Gastrocnemius medialis (tissue), 4 donors: ENCODE measurements around the gene AFP. TPM values are rescaled to one million over a fixed set of nuclear protein-coding genes. Genes with fewer than 3 reads are reported as not detected.

Experiments
- ATAC-seq, 2 donors: fragments of 150-250 bp; one replicate each; pipeline ENCODE4 v1.9.1; 2016
- DNase-seq, 2 donors: peaks; one replicate each; pipeline ENCODE4 v3.0.0-alpha.2; 2019
- H3K27ac ChIP-seq, 4 donors: fragments of 200-600 bp; sonication (generic); 1 replicate in 1 of 4; 2 replicates in 3 of 4; pipeline ENCODE4 v1.5.1; 2016 to 2018; ENCODE audit warnings: mild to moderate bottlenecking in 2 of 4, moderate library complexity in 1 of 4
- H3K27me3 ChIP-seq, 3 donors: fragments of 200-600 bp; sonication (generic) in 2 of 3; 1 replicate in 1 of 3; 2 replicates in 2 of 3; pipeline versions ENCODE4 v1.5.1 to v1.6.0; 2016 to 2019; ENCODE audit warnings: mild to moderate bottlenecking in 1 of 3, moderate library complexity in 1 of 3
- H3K36me3 ChIP-seq, 2 donors: fragments of 200-600 bp; sonication (generic) in 1 of 2; one replicate each; pipeline ENCODE4 v1.5.1; 2017 to 2018
- H3K4me1 ChIP-seq, 2 donors: fragments of 200-600 bp; sonication (generic) in 1 of 2; one replicate each; pipeline ENCODE4 v1.5.1; 2016 to 2017; ENCODE audit warnings: mild to moderate bottlenecking in 2 of 2
- H3K4me3 ChIP-seq, 4 donors: fragments of 200-600 bp; sonication (generic) in 3 of 4; 1 replicate in 1 of 4; 2 replicates in 3 of 4; pipeline ENCODE4 v1.5.1; 2016 to 2019; ENCODE audit warnings: mild to moderate bottlenecking in 2 of 4
- H3K9me3 ChIP-seq, 3 donors: fragments of 200-600 bp; sonication (generic) in 2 of 3; 1 replicate in 1 of 3; 2 replicates in 2 of 3; pipeline ENCODE4 v1.5.1; 2016 to 2019
- CTCF ChIP-seq, 5 experiments: fragments of 450-650 bp in 3 of 5; fragments of 200-600 bp in 2 of 5; sonication (generic) in 2 of 5; IDR thresholded peaks in 4 of 5; conservative IDR thresholded peaks in 1 of 5; 1 replicate in 4 of 5; 2 replicates in 1 of 5; pipeline ENCODE4 v1.5.1; 2016 to 2019; ENCODE audit warnings: antibody characterized with exemption in 5 of 5, mild to moderate bottlenecking in 3 of 5, moderate library complexity in 3 of 5
- POLR2A ChIP-seq, 2 donors: fragments of 450-650 bp; IDR thresholded peaks; one replicate each; pipeline ENCODE4 v1.6.1; 2017; ENCODE audit warnings: antibody characterized with exemption in 2 of 2, mild to moderate bottlenecking in 2 of 2, moderate library complexity in 2 of 2
- in situ Hi-C, 4 donors: fragments of 200-750 bp; cut with MboI; loops; one replicate each; pipeline versions ENCODE4 v1.15.0 to v1.8.0; 2017; ENCODE audit warnings: low sequenced_read_pairs in 4 of 4
- intact Hi-C: fragments of 100-400 bp; cut with DNase I; formaldehyde crosslinking; loops from one replicate; pipeline ENCODE4 v1.15.1; 2023; ENCODE audit warnings: low total_unique reads
- total RNA-seq, 4 donors: library from RNA; depleted of rRNA; stranded (reverse); fragments of >200 nt; gene quantifications; one replicate each; pipeline versions ENCODE4 v1.1.0 to v1.2.3, GENCODE V29; 2016

AFP gene
- total RNA-seq, 4 donors from 2014 or later = not detected

GRCh38 chr4:73440653-73441052, 4.6 kb downstream of the AFP start:
- in situ Hi-C loops (no loop called here), intact Hi-C loops (no loop called here)
- TF ChIP-seq POLR2A (IDR thresholded peaks at IDR 0.05) (no peak), CTCF (IDR thresholded peaks at IDR 0.05 in 4 of 5, conservative IDR thresholded peaks at IDR 0.05 in 1 of 5) (no peak)

GRCh38 chr4:73442275-73442674, 6.3 kb downstream of the AFP start:
- in situ Hi-C loops = no loop called here
- DNase-seq (no peak), ATAC-seq (no peak)
- no peaks in the 10 kb centered on the region for H3K27me3 ChIP-seq
- no peak for TF ChIP-seq CTCF (IDR thresholded peaks at IDR 0.05 in 4 of 5, conservative IDR thresholded peaks at IDR 0.05 in 1 of 5)
- no peak for TF ChIP-seq POLR2A (IDR thresholded peaks at IDR 0.05)
- intact Hi-C loops = no loop called here
- no peaks in the 10 kb centered on the region for H3K4me1 ChIP-seq
- no peak overlapping the region for H3K27ac ChIP-seq
- H3K36me3 ChIP-seq = no peaks in the 10 kb centered on the region
- no peaks in the 10 kb centered on the region for H3K9me3 ChIP-seq
- H3K4me3 ChIP-seq = no peak overlapping the region

More at GRCh38 chr4:73440653-73441052, 4.6 kb downstream of the AFP start:
- H3K4me1 ChIP-seq = no peaks in the 10 kb centered on the region
- no peak overlapping the region for H3K4me3 ChIP-seq
- no peaks in the 10 kb centered on the region for H3K9me3 ChIP-seq
- no peak for ATAC-seq
- no peaks in the 10 kb centered on the region for H3K27me3 ChIP-seq
- DNase-seq = no peak
- no peak overlapping the region for H3K27ac ChIP-seq
- H3K36me3 ChIP-seq = no peaks in the 10 kb centered on the region

- Histone ChIP-seq H3K27ac (no peak overlapping the region), H3K9me3 (no peaks in the 10 kb centered on the region), H3K27me3 (no peaks in the 10 kb centered on the region), H3K4me1 (no peaks in the 10 kb centered on the region), H3K36me3 (no peaks in the 10 kb centered on the region), H3K4me3 (no peak overlapping the region)
- intact Hi-C loops = no loop called here
- ATAC-seq = no peak
- in situ Hi-C loops = no loop called here
- no peak for DNase-seq
- TF ChIP-seq POLR2A (IDR thresholded peaks at IDR 0.05) (no peak), CTCF (IDR thresholded peaks at IDR 0.05 in 4 of 5, conservative IDR thresholded peaks at IDR 0.05 in 1 of 5) (no peak)
Measured at GRCh38 chr4:73443224-73443623, 7.2 kb downstream of the AFP start.

- TF ChIP-seq POLR2A (IDR thresholded peaks at IDR 0.05) = no peak
- no peak for TF ChIP-seq CTCF (IDR thresholded peaks at IDR 0.05 in 4 of 5, conservative IDR thresholded peaks at IDR 0.05 in 1 of 5)
- Histone ChIP-seq H3K4me3 (no peak overlapping the region), H3K36me3 (no peaks in the 10 kb centered on the region), H3K27ac (no peak overlapping the region), H3K9me3 (no peaks in the 10 kb centered on the region), H3K4me1 (no peaks in the 10 kb centered on the region), H3K27me3 (no peaks in the 10 kb centered on the region)
- DNase-seq (no peak), ATAC-seq (no peak)
- intact Hi-C loops (no loop called here), in situ Hi-C loops (no loop called here)
Measured at GRCh38 chr4:73445383-73446335, 9.6 kb downstream of the AFP start.
